HCEC 1CT (cell line): ENCODE results near the gene NUDCD3.

Experiments used
- DNase-seq: peaks from one replicate; pipeline ENCODE4 v3.0.0-alpha.2; 2017

Gene NUDCD3

GRCh38 chr7:44477063-44477830 lies 13.2 kb downstream of the NUDCD3 start:
- peak; percentile 83 for DNase-seq

- DNase-seq = no peak
Measured at GRCh38 chr7:44476313-44476712, 14.1 kb downstream of the NUDCD3 start.

DNA sequence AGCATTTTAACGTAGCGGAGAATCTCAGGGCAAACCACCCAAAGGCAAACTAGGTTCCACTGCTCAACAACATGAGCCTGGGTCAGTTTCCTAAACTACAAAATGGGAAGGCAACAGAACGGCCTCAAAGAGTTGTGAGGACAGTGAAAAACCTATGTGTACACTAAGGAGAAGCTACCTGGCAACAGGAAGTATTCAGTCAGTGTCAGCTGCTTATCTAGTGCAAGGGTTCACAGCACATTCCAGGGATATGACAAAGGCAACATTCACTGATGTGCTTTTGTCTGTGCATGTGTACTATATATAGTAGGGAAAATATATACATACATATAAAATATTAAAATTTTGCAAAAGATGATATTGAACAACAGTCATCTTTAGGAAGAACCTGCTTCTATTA lies 17.2 kb downstream of the NUDCD3 start:
- DNase-seq = peak; percentile 38

DNA sequence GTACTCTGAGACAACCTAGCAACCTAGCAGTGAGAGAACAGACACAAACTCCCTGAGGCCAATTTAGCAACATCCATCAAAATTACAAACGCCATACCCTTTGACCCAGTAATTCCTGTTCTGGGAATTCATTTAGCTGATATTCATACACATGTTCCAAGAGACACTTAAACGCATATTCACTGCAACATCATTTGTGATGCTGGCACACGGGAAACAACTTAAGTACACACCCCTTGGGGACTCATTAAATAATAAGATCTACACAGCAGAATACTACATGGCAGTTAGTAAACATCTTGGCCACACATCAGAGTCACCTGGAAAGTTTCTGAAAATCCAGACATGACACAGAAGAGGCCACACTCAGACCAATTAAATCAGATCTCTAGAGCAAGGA lies 17.6 kb downstream of the NUDCD3 start:
- DNase-seq = no peak

GRCh38 chr7:44471850-44472249 lies 18.6 kb downstream of the NUDCD3 start:
- DNase-seq = no peak

DNA sequence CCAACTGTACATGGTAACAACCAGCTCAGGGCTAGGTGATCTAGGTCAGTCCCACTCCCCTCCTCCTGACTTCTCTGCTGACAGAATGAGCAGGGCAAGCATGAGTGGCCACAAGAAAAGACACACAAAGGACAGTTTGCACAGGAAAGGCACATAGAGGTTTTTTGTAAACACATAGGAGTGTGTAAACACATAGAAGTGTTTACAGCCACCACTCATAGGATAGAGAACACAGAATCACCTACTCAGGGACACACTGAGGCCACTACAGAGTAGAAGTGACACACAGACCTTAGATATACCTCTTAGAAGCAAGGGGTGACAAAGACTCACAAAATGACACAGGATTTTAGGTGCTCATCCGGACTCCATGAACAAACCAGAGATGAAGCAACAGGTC lies 19.0 kb downstream of the NUDCD3 start:
- no peak for DNase-seq

DNA sequence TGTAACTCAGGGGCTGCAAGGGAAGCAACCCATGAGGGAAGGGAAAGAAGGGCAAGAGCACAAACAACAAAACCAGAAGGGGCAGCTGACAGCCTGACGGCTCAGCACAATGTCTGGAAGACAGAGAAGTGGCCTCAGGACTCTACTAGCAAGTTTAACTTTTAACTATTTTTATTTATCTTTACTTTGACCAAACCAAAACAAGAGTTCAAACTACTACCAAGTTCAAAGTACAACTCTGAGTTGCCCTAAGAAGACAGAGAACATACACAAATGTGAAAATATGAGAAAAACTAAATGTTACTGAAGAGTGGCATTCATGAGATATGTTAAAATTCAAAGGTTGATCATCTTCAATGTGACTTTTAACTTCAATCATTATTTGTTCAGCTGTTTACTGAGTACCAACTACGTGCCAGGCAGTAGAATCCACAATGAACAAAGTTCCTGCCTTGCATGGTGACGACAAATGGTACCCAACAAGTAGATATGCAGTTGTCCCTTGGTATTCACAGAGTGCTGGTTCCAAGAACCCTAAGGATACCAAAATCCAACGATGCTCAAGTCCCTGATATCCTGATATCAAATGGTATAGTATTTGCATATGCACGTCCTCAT lies 19.7 kb downstream of the NUDCD3 start:
- DNase-seq = no peak

GRCh38 chr7:44470135-44470479 lies 20.4 kb downstream of the NUDCD3 start:
- DNase-seq = no peak

GRCh38 chr7:44469461-44470134 lies 20.9 kb downstream of the NUDCD3 start:
- no peak for DNase-seq

- no peak for DNase-seq
Measured at GRCh38 chr7:44467217-44467548, 23.3 kb downstream of the NUDCD3 start.

DNA sequence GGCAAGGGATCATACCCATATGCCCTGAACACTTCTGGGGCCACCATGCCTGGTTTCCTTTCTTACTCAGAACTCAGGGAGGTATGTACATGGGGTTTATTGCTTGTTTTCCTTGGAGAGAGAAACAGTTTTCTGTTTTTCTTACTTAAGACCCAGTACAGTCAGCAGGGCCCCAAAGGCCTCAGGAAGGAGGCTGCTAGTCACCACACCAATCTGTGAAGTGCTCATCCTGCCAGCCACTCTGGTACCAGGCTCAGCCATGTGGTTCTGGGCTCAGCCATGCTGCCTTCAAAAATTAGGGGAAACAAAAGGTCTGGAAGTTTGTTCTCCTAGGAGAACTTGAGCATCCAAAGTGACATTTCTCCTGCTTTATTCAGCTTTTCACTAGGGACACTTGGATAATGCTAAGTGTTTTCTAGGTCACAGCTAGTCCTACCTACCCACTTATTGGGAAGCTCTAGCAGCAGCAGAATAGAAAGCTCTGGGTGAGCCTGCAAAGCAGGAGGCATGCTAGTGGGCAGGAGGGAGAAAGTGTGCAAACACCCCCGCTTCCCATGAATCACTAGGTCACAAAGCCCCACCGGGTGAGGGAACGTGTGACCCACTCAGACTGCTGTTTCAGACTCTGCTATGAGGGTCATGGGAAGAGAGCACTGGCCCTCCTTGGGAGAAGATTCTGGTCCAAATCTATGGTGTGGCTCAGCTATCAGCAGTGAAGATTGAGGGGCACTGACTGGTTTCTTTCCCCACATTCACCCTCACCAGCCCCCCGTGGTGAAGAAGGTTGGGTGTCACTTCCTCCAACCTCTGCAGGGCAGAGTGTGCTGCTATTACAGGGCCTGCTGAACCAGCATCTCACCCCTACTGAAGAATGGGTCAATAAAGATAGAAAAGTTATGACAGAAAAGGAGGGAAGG lies 23.9 kb downstream of the NUDCD3 start:
- DNase-seq = no peak

- DNase-seq = no peak
Measured at GRCh38 chr7:44465490-44465889, 25.0 kb downstream of the NUDCD3 start.

GRCh38 chr7:44463169-44463808 lies 27.2 kb downstream of the NUDCD3 start:
- peak; percentile 27 for DNase-seq

DNA sequence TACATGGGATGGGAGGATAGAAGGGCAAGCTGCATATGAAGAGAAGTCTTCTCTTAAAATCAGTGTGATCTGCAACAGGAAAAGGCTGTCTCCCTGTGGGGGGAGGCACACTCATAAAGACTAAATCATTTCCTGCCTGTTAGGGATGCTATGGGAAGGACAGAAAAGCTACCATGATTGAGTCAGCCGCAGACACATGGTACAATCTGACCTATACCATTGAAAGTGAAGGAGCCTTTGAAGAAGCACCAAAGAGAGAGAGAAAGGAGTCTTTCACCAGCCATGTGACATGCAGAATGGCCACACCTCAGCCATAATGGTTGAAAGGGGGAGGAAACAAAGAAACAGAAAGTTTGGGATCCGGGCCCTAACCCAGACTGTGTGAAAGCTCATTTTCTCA lies 29.1 kb downstream of the NUDCD3 start:
- peak; percentile 76 for DNase-seq

GRCh38 chr7:44460325-44460724 lies 30.1 kb downstream of the NUDCD3 start:
- DNase-seq = no peak

DNA sequence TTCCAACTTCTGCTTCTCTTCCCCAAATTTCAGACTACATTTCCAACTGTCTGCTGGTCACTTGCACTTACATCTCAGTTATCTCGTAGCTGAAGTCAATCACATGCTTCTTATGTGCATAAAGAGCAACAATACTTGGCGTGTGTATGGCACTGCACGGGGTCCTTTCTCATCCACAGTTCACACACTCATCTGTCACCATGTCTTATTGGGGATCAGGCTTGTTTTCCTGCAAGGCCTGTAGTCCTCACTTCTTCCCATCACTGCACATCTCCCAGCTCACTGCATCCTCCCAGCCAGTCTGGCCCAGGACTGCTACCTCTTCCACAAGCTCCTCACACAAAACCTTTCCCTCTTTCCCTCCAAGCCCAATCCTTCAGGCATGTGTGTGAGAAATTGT lies 35.3 kb downstream of the NUDCD3 start:
- DNase-seq = no peak

GRCh38 chr7:44454348-44454747 lies 36.1 kb downstream of the NUDCD3 start:
- no peak for DNase-seq

DNA sequence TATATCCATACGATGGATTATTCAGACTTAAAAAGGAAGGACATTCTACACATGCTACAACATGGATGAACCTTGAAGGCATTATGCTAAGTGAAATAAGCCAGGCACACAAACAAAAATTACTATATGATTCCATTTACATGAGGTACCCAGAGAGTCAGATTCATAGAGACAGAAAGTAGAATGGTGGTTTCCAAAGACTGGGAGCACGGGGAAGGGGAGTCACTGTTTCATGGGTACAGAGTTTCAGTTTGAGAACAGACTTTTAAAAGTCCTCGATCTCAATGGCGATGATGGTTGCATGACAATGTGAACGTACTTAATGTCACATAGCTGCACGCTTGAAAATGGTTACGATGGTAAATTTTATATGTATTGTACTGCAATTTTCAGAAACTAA lies 39.3 kb downstream of the NUDCD3 start:
- no peak for DNase-seq

DNA sequence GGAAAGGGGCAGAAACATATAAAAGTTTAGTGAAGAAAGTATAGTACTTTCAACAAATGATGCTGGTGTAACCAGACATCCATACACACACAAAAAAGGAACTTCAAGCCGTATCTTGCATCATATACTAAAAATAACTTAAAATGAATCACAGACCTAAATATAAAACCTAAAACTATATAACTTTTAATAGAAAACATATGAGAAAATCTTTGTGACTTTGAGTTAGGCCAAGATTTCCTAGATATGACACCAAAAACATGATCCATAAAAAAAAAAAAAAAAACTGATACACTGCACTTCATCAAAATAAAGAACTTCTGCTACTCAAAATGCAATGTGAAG lies 40.9 kb downstream of the NUDCD3 start:
- peak; percentile 69 for DNase-seq

- DNase-seq = peak; percentile 15
Measured at GRCh38 chr7:44448922-44449583, 41.4 kb downstream of the NUDCD3 start.

DNA sequence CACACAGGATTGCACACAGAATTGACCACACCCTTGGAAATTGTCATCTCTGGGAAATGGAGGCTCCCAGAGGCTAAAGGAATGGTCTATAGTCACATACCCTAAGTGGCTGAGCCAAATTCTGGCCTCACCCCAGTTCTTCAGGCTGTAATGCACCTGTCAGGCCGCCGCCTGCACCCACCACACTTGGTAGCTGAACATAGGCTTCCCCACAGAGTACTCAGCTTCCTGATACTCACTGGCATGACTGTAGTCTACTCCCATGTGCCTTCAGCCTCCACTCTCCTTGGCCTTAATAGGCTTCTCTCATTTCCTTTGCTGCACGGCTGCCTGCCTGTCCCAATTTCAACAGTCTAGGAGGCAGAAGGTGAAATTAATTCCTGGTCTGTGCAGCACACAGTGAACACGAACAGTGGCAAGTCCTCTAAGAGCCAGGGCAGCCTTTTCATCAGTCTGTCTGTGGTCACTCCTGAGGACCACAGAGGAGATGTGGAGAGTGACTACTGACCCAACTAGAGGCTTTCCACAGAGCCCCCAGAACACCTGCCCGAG lies 42.5 kb downstream of the NUDCD3 start:
- no peak for DNase-seq
